HG03354 (cell line): ENCODE measurements around the gene LNPEP.
"Not testable (repeated sequence)": the region's sequence is repeated elsewhere in the genome, so short reads cannot be mapped to it uniquely, and the experiment has no call there.

ENCODE experiments used
- ATAC-seq: cut with Tn5 transposase; IDR thresholded peaks from one replicate; pipeline ENCODE4 v1.9.1; 2021; ENCODE audit warnings: mild to moderate bottlenecking; ENCODE audit not compliant: unreplicated experiment, poor library complexity, severe bottlenecking

Gene LNPEP

DNA sequence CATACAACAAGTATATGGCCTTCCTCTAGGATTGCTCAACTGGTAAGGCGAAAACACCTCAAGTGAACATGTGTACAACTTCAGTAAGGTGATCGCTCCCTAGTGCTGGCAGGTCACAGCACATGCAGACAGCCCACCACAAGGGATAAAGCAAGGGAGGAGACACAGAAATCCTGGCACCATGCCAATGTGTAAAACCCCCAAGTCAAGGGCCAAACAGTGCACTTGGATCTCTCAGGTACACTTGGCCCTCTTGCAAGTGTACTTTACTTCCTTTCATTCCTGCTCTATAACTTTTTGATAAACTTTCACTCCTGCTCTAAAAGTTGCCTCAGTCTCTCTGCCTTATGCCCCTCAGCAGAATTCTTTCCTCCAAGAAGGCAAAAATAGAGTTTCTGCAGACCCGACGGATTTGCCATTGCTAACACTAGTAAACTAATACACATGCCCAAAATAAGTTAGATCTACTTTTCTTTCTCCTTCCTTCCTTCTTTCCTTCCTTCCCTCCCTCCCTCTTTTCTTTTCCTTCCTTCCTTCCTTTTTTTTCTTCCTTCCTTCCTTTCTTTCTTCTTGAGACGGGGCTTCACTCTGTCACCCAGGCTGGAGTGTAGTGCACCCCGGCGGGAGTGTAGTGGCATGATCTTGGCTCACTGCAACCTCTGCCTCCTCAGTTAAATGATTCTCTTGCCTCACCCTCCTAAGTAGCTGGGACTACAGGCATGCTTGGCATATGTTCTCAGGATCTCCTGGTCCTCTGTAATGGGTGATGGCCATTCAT, 6.8 kb upstream of the LNPEP start:
- no peak for ATAC-seq

- ATAC-seq: no peak
Observed at GRCh38 chr5:96930058-96930457, 5.8 kb upstream of the LNPEP start.

GRCh38 chr5:96930589-96930988, 5.3 kb upstream of the LNPEP start:
- ATAC-seq: no peak

DNA sequence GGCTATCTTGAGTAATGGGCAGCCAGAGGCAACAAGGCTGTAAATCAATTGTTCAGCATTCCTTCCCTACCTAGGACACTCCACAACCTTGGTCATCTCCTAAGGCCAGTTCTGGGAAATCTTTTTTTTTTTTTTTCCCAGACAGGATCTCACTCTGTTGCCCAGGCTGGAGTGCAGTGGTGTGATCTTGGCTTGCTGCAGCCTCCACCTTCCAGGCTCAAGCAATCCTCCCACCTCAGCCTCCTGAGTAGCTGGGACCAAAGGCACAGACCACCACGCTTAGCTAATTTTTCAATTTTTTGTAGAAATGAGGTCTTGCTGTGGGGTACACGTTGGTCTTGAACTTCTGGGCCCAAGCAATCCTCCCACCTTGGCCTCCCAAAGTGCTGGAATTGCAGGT, 4.8 kb upstream of the LNPEP start:
- ATAC-seq: not testable (repeated sequence)

DNA sequence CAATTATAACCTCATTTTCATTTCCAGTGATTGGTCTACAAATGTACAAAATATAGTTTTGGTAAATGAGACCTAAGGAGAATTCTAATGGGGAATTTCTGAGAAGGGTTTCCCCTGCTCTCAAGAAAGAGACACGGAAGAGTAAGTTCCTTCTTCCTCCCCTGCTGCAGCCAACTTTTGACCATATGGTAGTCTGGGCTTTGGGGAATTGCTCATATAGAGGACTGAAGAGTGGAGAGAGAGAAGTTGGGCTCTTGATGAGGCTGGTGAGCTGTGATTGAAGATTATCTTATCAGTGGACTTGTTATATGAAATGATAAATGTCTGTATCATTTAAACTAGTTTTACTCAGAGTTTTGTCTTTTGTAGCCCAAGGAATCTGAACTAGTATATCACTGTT, 4.3 kb upstream of the LNPEP start:
- no peak for ATAC-seq

DNA sequence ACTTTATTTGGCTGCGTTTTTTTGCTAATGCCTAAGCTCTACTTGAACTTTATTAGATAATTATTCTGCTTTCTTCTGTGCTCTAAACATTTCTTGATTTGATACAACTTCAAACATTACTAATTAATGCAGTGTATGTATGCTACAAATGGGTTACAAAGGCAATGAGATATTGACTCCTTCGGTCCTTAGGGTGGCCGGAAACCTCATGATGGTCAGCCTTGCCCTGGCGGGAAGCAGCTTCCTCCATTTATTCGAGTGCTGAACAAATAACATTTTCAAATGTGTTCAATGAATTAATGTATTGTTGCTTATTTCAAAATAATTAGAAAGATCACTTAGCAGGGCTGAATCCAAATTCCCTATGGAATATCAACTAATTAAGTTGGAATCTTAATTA, 3.9 kb upstream of the LNPEP start:
- ATAC-seq: no peak

- ATAC-seq: peak; percentile 3
Observed at GRCh38 chr5:96933764-96934707, 1.8 kb upstream of the LNPEP start.

DNA sequence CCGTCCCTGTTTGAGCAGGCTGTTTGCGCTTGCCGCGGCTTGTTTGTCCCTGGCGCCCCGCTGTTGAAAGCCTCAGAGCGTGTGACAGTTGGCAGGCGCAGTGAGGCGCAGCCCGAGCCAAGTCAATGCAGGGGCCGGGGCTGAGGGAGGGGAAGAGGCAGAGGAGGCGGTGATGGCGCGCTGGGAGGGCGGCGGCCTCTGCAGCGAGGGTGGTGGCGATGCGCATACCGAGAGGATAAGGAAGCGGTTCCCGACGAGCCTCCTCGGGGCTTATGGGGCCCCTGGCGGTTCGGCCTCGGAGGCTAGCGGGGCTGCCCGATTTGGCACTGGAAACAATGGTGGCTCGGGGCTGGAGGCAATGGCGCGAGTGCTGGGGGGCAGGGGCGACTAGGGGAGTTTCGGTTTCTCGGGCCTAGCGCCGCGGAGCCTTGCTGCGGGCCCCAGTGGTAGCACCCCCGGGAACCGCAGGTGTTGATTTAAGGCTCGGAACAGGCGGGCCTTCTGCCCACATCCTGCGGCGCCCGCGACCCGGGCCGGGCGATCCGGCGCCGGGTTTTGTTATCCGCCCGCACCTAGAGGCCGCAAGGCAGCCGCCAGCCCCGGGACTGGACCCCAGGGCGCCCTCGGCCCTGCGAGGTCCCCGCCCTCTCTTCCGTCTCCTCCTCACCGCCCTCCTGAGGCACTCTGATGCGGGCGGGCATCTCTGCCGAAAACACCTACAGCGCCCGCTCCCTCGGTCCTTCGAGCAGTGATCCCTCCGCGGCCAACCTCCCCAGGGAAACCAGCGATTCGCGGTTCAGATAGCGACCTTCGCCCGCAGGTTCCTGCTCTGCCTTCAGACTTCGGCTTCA, 947 bp upstream of the LNPEP start:
- peak; percentile 68 for ATAC-seq

- ATAC-seq: peak; percentile 32
Observed at GRCh38 chr5:96936431-96937320, 796 bp downstream of the LNPEP start.

DNA sequence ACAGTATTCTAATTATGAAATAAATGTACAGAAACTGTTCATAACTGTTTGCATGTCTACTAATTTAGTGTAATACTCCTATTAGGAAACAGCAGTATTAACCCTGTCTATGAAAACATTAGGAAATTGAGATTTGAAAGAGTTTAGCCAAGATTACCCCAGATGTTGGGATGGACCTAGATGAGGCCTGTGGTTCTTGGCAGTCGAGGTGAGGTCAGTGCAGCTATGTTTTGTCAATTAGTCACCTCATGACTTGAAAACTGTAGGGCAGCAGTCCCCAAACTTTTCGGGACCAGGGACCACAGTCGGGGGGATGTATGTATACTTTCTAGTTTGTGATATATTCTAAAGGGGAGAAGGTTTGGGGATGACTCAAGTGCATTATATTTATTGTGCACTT, 4.7 kb downstream of the LNPEP start:
- ATAC-seq: no peak

GRCh38 chr5:96941140-96941539, 5.3 kb downstream of the LNPEP start:
- ATAC-seq: no peak

GRCh38 chr5:96942078-96942477, 6.2 kb downstream of the LNPEP start:
- no peak for ATAC-seq

- ATAC-seq: no peak
Observed at GRCh38 chr5:96942911-96943310, 7.0 kb downstream of the LNPEP start.

DNA sequence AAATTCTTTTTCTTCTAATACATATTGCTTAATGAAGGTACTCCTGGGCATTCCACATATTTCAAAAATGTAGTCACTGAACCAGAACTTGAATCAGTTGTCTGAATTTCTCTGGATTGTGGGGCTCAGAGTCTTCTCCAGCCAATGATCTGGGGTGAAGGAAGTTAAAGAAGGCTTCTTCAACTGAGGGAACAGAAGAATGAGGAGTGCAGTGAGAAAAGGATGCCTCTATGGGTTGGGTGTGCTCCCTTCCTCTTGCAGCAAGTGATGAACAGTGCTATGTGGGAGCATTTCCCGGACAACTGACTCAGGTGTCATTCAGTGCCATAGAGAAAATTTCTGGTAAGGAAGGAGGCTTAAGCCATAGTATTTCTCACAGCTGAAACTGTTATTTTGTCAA, 7.9 kb downstream of the LNPEP start:
- no peak for ATAC-seq

- ATAC-seq: no peak
Observed at GRCh38 chr5:96945144-96945897, 9.4 kb downstream of the LNPEP start.

DNA sequence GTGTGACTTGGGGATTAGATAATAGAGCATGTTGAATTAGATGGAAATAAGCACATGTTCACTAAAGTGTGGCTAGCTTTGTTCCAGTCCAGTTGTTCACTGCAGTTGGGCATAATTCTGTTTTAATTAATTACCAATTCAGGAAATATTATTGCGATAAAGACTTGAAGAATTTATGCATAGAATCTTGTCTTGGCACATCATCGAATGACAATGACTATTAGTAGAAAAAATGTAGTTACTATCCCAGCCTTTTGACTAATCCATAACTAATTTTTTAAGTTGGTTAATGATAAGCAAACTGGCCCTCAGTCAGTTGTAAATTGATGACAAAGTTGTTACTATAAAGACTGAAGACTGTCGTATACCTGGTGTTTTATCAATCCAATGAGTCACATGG, 10.5 kb downstream of the LNPEP start:
- ATAC-seq: no peak

- no peak for ATAC-seq
Observed at GRCh38 chr5:96952118-96952750, 16.4 kb downstream of the LNPEP start.
